WTC11 (cell line): ENCODE measurements around the gene HDAC8. TPM values are rescaled to one million over a fixed set of nuclear protein-coding genes. Genes with fewer than 3 reads are reported as not detected.
A peak's percentile ranks its signal among the peaks of the same experiment; 100 is the strongest.

Source experiments
- ATAC-seq: fragments of 200-7000 bp; cut with Tn5 transposase; 2 replicates; pipeline ENCODE4 v1.10.0; 2021; ENCODE audit warnings: mild to moderate bottlenecking, moderate library complexity
- CTCF ChIA-PET: fragments of 300-600 bp; sonication (Branson Sonifier 250); formaldehyde crosslinking; loops from one replicate; lab custom pipeline; 2021; ENCODE audit warnings: antibody characterized with exemption; lab: Charles Lee
- POLR2A ChIA-PET: fragments of 350-600 bp; sonication (Branson Sonifier 250); formaldehyde crosslinking; loops from one replicate; lab custom pipeline; 2021; ENCODE audit warnings: antibody characterized with exemption; lab: Charles Lee
- DNase-seq: peaks from one replicate; pipeline ENCODE4 v3.0.0; 2021; ENCODE audit warnings: low spot score
- H3K27ac Mint-ChIP-seq: 2 replicates; pipeline ENCODE4 v1.8.0; 2021; ENCODE audit warnings: mixed read lengths
- H3K27me3 Mint-ChIP-seq: 2 replicates; pipeline ENCODE4 v1.8.0; 2021; ENCODE audit warnings: low read depth, mild to moderate bottlenecking, moderate library complexity, mixed read lengths
- H3K36me3 Mint-ChIP-seq: 2 replicates; pipeline ENCODE4 v1.8.0; 2021; ENCODE audit warnings: mixed read lengths
- H3K4me1 Mint-ChIP-seq: 2 replicates; pipeline ENCODE4 v1.8.0; 2022; ENCODE audit warnings: mixed read lengths
- H3K4me3 Mint-ChIP-seq: 2 replicates; pipeline ENCODE4 v1.8.0; 2021; ENCODE audit warnings: mild to moderate bottlenecking, moderate library complexity, mixed read lengths
- H3K9me3 Mint-ChIP-seq: 2 replicates; pipeline ENCODE4 v1.8.0; 2021; ENCODE audit warnings: mixed read lengths
- CREM ChIP-seq: sonication (generic); formaldehyde crosslinking; IDR thresholded peaks from 2 replicates; pipeline ENCODE4 v1.8.1; 2022; ENCODE audit warnings: mild to moderate bottlenecking, missing genetic modification reagents, moderate library complexity
- ETV6 ChIP-seq: sonication (generic); formaldehyde crosslinking; IDR thresholded peaks from 2 replicates; pipeline ENCODE4 v1.8.1; 2022; ENCODE audit warnings: mild to moderate bottlenecking, missing genetic modification reagents
- FOXK1 ChIP-seq: sonication (generic); formaldehyde crosslinking; IDR thresholded peaks from 2 replicates; pipeline ENCODE4 v1.8.0; 2022; ENCODE audit warnings: mild to moderate bottlenecking, moderate library complexity, missing genetic modification reagents
- NFATC4 ChIP-seq: fragments of 250-450 bp; sonication (Bioruptor Pico); IDR thresholded peaks from 2 replicates; pipeline ENCODE4 v1.9.0; 2021; ENCODE audit warnings: mild to moderate bottlenecking
- NFYB ChIP-seq: sonication (generic); formaldehyde crosslinking; conservative IDR thresholded peaks from 2 replicates; pipeline ENCODE4 v1.8.0; 2022; ENCODE audit warnings: low read depth, missing genetic modification reagents
- PRRX2 ChIP-seq: fragments of 250-450 bp; sonication (Bioruptor Pico); IDR thresholded peaks from 2 replicates; pipeline ENCODE4 v1.8.0; 2021; ENCODE audit warnings: mild to moderate bottlenecking
- RELA ChIP-seq: sonication (generic); formaldehyde crosslinking; IDR thresholded peaks from 2 replicates; pipeline ENCODE4 v1.8.1; 2022; ENCODE audit warnings: missing genetic modification reagents, mild to moderate bottlenecking, borderline replicate concordance
- SOX15 ChIP-seq: fragments of 250-450 bp; sonication (Bioruptor Pico); IDR thresholded peaks from 2 replicates; pipeline ENCODE4 v1.9.0; 2021; ENCODE audit warnings: mild to moderate bottlenecking
- TEAD1 ChIP-seq: sonication (generic); formaldehyde crosslinking; IDR thresholded peaks from 2 replicates; pipeline ENCODE4 v1.8.0; 2022; ENCODE audit warnings: mild to moderate bottlenecking, missing genetic modification reagents
- TEAD4 ChIP-seq: sonication (generic); formaldehyde crosslinking; IDR thresholded peaks from 2 replicates; pipeline ENCODE4 v1.8.0; 2022; ENCODE audit warnings: mild to moderate bottlenecking, missing genetic modification reagents
- TP53 ChIP-seq: sonication (generic); formaldehyde crosslinking; IDR thresholded peaks from 2 replicates; pipeline ENCODE4 v1.8.1; 2023; ENCODE audit warnings: mild to moderate bottlenecking, missing genetic modification reagents
- ZNF121 ChIP-seq: sonication (generic); formaldehyde crosslinking; IDR thresholded peaks from 2 replicates; pipeline ENCODE4 v1.8.0; 2023; ENCODE audit warnings: missing genetic modification reagents
- ZNF317 ChIP-seq: sonication (generic); formaldehyde crosslinking; IDR thresholded peaks from 2 replicates; pipeline ENCODE4 v1.8.1; 2023; ENCODE audit warnings: low read depth, mild to moderate bottlenecking, moderate library complexity, missing genetic modification reagents, borderline replicate concordance
- total RNA-seq: library from RNA; stranded (reverse); gene quantifications from 3 replicates; pipeline ENCODE4 v1.2.3, GENCODE V29; 2021
- TF ChIP-seq, protein P1 (sequence below): sonication (generic); formaldehyde crosslinking; IDR thresholded peaks from 2 replicates; pipeline ENCODE4 v1.8.0; 2022; ENCODE audit warnings: missing genetic modification reagents
- TF ChIP-seq, protein P2 (sequence below): sonication (generic); formaldehyde crosslinking; IDR thresholded peaks from 2 replicates; pipeline ENCODE4 v1.8.1; 2022; ENCODE audit warnings: low read depth, missing genetic modification reagents, borderline replicate concordance
- TF ChIP-seq, protein P3 (sequence below): sonication (generic); formaldehyde crosslinking; IDR thresholded peaks from 2 replicates; pipeline ENCODE4 v1.8.1; 2023; ENCODE audit warnings: mild to moderate bottlenecking, missing genetic modification reagents
- TF ChIP-seq, protein P4 (sequence below): sonication (generic); formaldehyde crosslinking; IDR thresholded peaks from 2 replicates; pipeline ENCODE4 v1.8.0; 2022; ENCODE audit warnings: mild to moderate bottlenecking, missing genetic modification reagents

HDAC8 gene
- total RNA-seq, 1 experiment from 2014 or later: 22.5 TPM

DNA sequence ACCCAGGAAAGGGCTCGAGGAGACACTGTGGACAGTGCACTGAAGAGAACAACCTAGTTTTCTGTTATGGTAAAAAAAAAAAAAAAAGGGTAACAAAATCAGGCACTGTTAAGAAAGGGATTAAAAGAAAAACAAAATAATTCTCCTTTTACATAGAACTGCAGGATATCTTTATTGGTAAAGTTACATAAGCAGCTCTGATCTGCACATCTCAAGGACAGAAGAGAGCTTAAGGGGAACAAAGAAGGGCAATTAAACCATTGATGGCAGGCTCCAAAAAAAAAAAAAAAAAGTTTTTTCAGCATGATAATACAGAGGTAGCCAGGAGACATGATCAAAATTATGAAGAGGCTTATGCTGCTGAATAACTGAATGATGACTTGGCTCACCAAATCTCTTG lies 85.0 kb downstream of the HDAC8 start:
- CTCF ChIA-PET: interaction anchor here (1.7 kb wide), 1 partner anchor 15 kb away, joined by 3 read pairs; no protein-coding TSS in a partner anchor
- Mint-ChIP-seq H3K27ac (no peak overlapping the region), H3K4me1 (peaks cover 12% of the 10 kb centered on the region)

DNA sequence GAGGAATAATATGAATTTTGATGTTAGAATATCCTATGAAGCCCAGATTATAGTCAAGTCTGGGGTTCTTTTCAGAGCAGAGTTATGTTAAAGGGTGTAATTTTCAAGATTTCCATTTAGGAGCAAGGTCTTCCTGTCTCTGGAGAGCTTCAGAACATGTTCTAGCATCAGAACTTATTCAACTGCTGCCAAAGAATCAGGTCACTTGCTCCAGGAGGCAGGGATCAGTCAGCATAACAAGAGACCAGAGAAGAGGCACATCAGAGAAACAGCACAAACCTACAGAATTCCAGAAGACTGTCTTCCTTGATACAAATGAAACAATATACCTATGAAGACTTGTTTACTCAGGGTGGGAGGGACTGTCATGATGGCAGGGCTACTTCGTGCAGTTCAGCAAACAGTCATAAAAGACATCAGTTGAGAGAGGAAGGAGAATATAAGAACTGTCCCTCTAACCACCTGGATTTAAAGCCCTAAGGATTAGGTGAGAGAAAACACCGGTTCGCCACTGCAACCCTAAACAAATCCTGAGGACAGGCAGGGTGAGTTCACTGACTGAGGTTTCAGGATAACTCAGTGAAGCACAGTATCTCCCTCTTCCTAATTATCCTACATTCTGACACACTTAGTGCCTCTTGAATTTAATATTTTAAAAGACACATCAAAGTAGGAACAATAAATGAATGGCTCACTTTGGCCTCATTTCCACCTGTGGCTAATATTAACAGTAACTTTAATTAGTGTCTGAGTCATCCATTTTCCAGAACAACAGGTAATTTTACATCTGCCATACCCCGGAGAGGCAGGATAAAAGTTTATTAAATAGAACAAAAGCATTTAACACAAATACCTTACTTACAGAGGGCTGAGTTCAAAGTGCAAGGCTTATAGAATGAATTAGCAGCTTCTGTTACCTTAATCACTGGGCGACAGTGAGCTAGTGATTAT lies 93.0 kb downstream of the HDAC8 start:
- Mint-ChIP-seq H3K36me3 (peaks cover 5% of the 10 kb centered on the region), H3K27me3 (no peaks in the 10 kb centered on the region), H3K27ac (peak overlapping the region; percentile 20; the same call in 1 of the 2 replicates), H3K4me1 (peaks cover 50% of the 10 kb centered on the region), H3K4me3 (no peak overlapping the region), H3K9me3 (peaks cover 4% of the 10 kb centered on the region; the same call in 1 of the 2 replicates)
- DNase-seq (no peak), ATAC-seq (no peak; the same call in 1 of the 2 replicates)
- TF ChIP-seq NFYB (CRISPR knock-in tag): no peak
- TF ChIP-seq TP53: no peak
- TF ChIP-seq, protein P1, sequence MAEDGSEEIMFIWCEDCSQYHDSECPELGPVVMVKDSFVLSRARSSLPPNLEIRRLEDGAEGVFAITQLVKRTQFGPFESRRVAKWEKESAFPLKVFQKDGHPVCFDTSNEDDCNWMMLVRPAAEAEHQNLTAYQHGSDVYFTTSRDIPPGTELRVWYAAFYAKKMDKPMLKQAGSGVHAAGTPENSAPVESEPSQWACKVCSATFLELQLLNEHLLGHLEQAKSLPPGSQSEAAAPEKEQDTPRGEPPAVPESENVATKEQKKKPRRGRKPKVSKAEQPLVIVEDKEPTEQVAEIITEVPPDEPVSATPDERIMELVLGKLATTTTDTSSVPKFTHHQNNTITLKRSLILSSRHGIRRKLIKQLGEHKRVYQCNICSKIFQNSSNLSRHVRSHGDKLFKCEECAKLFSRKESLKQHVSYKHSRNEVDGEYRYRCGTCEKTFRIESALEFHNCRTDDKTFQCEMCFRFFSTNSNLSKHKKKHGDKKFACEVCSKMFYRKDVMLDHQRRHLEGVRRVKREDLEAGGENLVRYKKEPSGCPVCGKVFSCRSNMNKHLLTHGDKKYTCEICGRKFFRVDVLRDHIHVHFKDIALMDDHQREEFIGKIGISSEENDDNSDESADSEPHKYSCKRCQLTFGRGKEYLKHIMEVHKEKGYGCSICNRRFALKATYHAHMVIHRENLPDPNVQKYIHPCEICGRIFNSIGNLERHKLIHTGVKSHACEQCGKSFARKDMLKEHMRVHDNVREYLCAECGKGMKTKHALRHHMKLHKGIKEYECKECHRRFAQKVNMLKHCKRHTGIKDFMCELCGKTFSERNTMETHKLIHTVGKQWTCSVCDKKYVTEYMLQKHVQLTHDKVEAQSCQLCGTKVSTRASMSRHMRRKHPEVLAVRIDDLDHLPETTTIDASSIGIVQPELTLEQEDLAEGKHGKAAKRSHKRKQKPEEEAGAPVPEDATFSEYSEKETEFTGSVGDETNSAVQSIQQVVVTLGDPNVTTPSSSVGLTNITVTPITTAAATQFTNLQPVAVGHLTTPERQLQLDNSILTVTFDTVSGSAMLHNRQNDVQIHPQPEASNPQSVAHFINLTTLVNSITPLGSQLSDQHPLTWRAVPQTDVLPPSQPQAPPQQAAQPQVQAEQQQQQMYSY (CRISPR knock-in tag): no peak
- TF ChIP-seq, protein P2, sequence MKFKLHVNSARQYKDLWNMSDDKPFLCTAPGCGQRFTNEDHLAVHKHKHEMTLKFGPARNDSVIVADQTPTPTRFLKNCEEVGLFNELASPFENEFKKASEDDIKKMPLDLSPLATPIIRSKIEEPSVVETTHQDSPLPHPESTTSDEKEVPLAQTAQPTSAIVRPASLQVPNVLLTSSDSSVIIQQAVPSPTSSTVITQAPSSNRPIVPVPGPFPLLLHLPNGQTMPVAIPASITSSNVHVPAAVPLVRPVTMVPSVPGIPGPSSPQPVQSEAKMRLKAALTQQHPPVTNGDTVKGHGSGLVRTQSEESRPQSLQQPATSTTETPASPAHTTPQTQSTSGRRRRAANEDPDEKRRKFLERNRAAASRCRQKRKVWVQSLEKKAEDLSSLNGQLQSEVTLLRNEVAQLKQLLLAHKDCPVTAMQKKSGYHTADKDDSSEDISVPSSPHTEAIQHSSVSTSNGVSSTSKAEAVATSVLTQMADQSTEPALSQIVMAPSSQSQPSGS (CRISPR knock-in tag): no peak
- ChIA-PET CTCF (no interaction called here), POLR2A (no interaction called here)

More for the DNA sequence above, 85.0 kb downstream of the HDAC8 start:
- ATAC-seq (no peak), DNase-seq (no peak)
- TF ChIP-seq, protein P3, sequence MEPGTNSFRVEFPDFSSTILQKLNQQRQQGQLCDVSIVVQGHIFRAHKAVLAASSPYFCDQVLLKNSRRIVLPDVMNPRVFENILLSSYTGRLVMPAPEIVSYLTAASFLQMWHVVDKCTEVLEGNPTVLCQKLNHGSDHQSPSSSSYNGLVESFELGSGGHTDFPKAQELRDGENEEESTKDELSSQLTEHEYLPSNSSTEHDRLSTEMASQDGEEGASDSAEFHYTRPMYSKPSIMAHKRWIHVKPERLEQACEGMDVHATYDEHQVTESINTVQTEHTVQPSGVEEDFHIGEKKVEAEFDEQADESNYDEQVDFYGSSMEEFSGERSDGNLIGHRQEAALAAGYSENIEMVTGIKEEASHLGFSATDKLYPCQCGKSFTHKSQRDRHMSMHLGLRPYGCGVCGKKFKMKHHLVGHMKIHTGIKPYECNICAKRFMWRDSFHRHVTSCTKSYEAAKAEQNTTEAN (CRISPR knock-in tag): no peak
- TF ChIP-seq ZNF317 (CRISPR knock-in tag) (no peak), NFYB (CRISPR knock-in tag) (no peak), ZNF121 (CRISPR knock-in tag) (no peak), SOX15 (CRISPR knock-in tag) (no peak), NFATC4 (no peak), CREM (CRISPR knock-in tag) (no peak), TEAD4 (CRISPR knock-in tag) (no peak), FOXK1 (CRISPR knock-in tag) (no peak), PRRX2 (CRISPR knock-in tag) (no peak), RELA (no peak), ETV6 (no peak), TEAD1 (CRISPR knock-in tag) (no peak)
- TF ChIP-seq, protein P4, sequence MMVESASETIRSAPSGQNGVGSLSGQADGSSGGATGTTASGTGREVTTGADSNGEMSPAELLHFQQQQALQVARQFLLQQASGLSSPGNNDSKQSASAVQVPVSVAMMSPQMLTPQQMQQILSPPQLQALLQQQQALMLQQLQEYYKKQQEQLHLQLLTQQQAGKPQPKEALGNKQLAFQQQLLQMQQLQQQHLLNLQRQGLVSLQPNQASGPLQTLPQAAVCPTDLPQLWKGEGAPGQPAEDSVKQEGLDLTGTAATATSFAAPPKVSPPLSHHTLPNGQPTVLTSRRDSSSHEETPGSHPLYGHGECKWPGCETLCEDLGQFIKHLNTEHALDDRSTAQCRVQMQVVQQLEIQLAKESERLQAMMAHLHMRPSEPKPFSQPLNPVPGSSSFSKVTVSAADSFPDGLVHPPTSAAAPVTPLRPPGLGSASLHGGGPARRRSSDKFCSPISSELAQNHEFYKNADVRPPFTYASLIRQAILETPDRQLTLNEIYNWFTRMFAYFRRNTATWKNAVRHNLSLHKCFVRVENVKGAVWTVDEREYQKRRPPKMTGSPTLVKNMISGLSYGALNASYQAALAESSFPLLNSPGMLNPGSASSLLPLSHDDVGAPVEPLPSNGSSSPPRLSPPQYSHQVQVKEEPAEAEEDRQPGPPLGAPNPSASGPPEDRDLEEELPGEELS (CRISPR knock-in tag): no peak
- TF ChIP-seq, protein P1 (CRISPR knock-in tag): no peak
- H3K9me3 Mint-ChIP-seq: peaks cover 4% of the 10 kb centered on the region; the same call in 1 of the 2 replicates
- H3K36me3 Mint-ChIP-seq: peaks cover 16% of the 10 kb centered on the region
- no peaks in the 10 kb centered on the region for H3K27me3 Mint-ChIP-seq
- POLR2A ChIA-PET: no interaction called here
- H3K4me3 Mint-ChIP-seq: no peak overlapping the region
